ENCODE data around the gene C1QA.

DNA sequence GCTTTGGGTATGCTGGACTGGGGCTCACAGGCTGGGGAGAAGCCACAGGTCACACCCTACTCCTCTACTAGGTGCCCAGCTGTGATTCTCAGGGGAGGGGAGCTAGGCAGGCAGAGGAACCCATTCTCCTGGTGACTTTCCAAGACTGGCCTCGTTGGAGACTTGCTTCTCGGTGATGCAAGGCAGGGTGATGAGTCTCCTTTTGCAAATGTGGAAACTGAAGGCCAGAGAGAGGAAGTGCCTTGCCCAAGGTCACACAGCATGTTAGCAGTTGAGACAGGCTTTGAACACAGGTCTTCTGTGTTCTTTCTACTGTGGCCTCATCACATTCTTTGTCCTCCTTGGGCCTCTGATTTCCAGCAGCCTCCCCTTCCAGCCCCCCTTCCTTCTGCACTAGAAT is 20.5 kb upstream of the C1QA start:
- TF ChIP-seq CTCF (conservative IDR thresholded peaks at IDR 0.05; ENCODE audit: low read depth, low read length) (no peak), EZH2 (IDR thresholded peaks at IDR 0.05; ENCODE audit: borderline replicate concordance, low read depth, low read length, poor library complexity, severe bottlenecking) (no peak)

Measured in A673 (cell line).